Naive B cell (primary cell): Measurements from ENCODE around the gene RHOBTB3. TPM values are rescaled to one million over a fixed set of nuclear protein-coding genes. Genes with fewer than 3 reads are reported as not detected.
"Not testable (repeated sequence)": the region's sequence is repeated elsewhere in the genome, so short reads cannot be mapped to it uniquely, and the experiment has no call there.

ENCODE experiments used
- ATAC-seq, 2 donors: fragments of 150-1000 bp; cut with Tn5 transposase; 2 replicates each; pipeline ENCODE4 v1.10.0; 2021; ENCODE audit warnings: low read depth in 2 of 2, mild to moderate bottlenecking in 2 of 2, moderate library complexity in 2 of 2
- DNase-seq: peaks from one replicate; pipeline ENCODE4 v3.0.0; 2022
- H3K27ac Mint-ChIP-seq, 6 donors: one replicate each; pipeline ENCODE4 v1.8.0; 2020 to 2022; ENCODE audit warnings: mild to moderate bottlenecking in 6 of 6, mixed read lengths in 6 of 6, moderate library complexity in 5 of 6, inconsistent platforms in 2 of 6
- H3K27me3 Mint-ChIP-seq, 3 donors: one replicate each; pipeline ENCODE4 v1.8.0; 2021 to 2022; ENCODE audit warnings: mixed read lengths in 3 of 3, mild to moderate bottlenecking in 1 of 3
- H3K36me3 Mint-ChIP-seq, 2 donors: one replicate each; pipeline ENCODE4 v1.8.0; 2020 to 2022; ENCODE audit warnings: mixed read lengths in 2 of 2, inconsistent platforms in 1 of 2, mild to moderate bottlenecking in 1 of 2
- H3K4me1 Mint-ChIP-seq, 3 donors: one replicate each; pipeline ENCODE4 v1.8.0; 2020 to 2022; ENCODE audit warnings: mixed read lengths in 3 of 3, inconsistent platforms in 1 of 3, mild to moderate bottlenecking in 1 of 3, moderate library complexity in 1 of 3
- H3K4me3 Mint-ChIP-seq, 8 donors: one replicate each; pipeline ENCODE4 v1.8.0; 2020 to 2022; ENCODE audit warnings: mild to moderate bottlenecking in 8 of 8, mixed read lengths in 8 of 8, moderate library complexity in 8 of 8, inconsistent platforms in 2 of 8
- H3K9me3 Mint-ChIP-seq, 7 donors: one replicate each; pipeline ENCODE4 v1.8.0; 2020 to 2022; ENCODE audit warnings: mixed read lengths in 7 of 7, mild to moderate bottlenecking in 5 of 7, inconsistent platforms in 2 of 7, moderate library complexity in 1 of 7
- polyA plus RNA-seq, 6 donors: library from polyadenylated mRNA; unstranded; fragments of 300-500 nt; fragmentation: Illumina TruSeq; gene quantifications; one replicate each; pipeline ENCODE4 v1.2.3, GENCODE V29; 2021; ENCODE audit warnings: low read depth in 6 of 6

RHOBTB3 gene
- polyA plus RNA-seq, 6 donors from 2014 or later, result 1.5 to 2.1 (median 1.7) TPM; not detected in 3

DNA sequence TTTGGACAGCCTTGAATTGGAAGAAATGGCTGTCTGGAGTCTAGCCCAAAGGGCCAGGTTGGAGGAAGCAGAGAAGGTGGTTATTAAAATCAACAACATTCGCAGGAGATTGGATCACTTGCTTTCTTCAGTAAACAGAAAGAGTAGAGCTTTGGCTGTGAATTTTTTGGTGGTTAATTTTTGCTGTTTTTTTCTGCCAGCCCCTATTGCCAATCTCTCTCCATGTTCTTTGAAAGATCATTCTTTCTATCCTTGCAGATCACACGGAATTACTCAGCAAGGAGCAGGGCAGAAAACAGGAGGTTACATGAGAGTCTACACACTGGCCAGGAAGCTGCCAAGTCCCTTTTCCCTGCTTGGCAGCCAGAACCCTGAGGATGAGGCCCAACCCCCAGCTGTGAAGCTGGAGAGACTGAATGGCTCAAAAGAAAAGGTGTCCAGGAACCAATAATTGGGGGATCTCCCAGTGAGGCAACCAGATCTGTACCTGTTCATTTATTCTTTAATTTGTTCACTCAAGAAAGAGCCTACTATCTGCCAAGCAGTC is 78.4 kb downstream of the RHOBTB3 start:
- no peak for ATAC-seq
- H3K36me3 Mint-ChIP-seq, result peaks cover 5 to 27% of the 10 kb centered on the region in 2 donors

DNA sequence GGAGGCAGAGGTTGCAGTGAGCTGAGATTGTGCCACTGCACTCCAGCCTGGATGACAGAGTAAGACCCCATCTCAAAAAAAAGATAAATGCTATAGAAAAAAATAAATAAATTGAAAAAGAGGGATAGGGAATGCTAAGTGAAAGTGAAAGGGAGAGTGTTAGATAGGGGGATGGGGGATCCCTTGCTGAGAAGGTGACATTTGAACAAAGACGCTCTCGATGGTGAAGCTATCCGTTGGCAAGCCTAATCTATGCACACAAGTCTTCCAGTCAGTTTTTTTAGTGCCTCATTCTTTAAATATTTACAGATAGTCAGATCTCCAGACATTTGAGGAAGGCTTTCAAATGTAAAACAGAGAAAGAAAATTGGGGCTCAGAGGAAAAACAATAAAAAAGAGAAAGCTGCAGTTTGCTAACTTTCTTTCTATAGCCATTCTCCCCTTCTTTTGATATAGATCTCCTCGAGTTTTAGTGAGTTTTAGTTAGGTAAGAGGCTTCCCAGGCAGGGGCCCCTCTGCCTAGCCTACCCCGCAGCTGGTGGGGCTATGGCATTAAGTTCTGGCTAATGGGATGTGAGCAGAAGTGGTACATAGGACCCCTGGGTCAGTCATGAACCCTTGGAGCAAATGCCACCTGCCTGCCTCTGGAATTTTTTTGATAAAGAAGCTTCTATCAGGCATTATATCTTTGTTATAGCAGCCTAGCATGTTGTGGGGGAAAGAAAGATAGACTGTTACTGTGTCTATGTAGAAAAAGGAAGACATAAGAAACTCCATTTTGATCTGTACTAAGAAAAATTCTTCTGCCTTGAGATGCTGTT is 79.4 kb downstream of the RHOBTB3 start:
- no peak for DNase-seq
- Mint-ChIP-seq H3K27me3 (no peaks in the 10 kb centered on the region), H3K4me3 (peak overlapping the region in 7 of 8 donors; percentile 36 to 83 (median 69)), H3K4me1 (peaks cover 45 to 53% (median 52%) of the 10 kb centered on the region in 3 donors), H3K36me3 (peaks cover 7 to 19% of the 10 kb centered on the region in 2 donors), H3K9me3 (no peaks in the 10 kb centered on the region), H3K27ac (peak overlapping the region; percentile 91 to 94 (median 93))
- no peak for ATAC-seq

More for the DNA sequence above, 78.4 kb downstream of the RHOBTB3 start:
- no peaks in the 10 kb centered on the region for H3K27me3 Mint-ChIP-seq
- H3K4me1 Mint-ChIP-seq, result peaks cover 45 to 50% (median 49%) of the 10 kb centered on the region in 3 donors
- peak overlapping the region in 5 of 8 donors; percentile 61 to 83 (median 75) for H3K4me3 Mint-ChIP-seq
- no peak for DNase-seq
- no peaks in the 10 kb centered on the region for H3K9me3 Mint-ChIP-seq
- H3K27ac Mint-ChIP-seq, result peak overlapping the region; percentile 84 to 96 (median 94)

DNA sequence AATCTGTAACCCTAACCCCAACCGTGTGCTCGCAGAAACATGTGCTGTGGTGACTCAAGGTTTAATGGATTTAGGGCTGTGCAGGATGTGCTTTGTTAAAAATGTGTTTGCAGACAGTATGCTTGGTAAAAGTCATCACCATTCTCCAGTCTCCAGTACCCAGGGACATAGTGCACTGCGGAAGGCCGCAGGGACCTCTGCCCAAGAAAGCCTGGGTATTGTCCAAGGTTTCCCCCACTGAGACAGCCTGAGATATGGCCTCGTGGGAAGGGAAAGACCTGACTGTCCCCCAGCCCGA is 79.9 kb downstream of the RHOBTB3 start:
- H3K27ac Mint-ChIP-seq, result peak overlapping the region in 4 of 6 donors; percentile 60 to 93 (median 80)
- H3K36me3 Mint-ChIP-seq, result peaks cover 13 to 23% of the 10 kb centered on the region in 2 donors
- not testable (repeated sequence) for H3K4me3 Mint-ChIP-seq, ATAC-seq, H3K27me3 Mint-ChIP-seq, H3K9me3 Mint-ChIP-seq, DNase-seq
- peaks cover 51 to 58% (median 55%) of the 10 kb centered on the region in 3 donors for H3K4me1 Mint-ChIP-seq

DNA sequence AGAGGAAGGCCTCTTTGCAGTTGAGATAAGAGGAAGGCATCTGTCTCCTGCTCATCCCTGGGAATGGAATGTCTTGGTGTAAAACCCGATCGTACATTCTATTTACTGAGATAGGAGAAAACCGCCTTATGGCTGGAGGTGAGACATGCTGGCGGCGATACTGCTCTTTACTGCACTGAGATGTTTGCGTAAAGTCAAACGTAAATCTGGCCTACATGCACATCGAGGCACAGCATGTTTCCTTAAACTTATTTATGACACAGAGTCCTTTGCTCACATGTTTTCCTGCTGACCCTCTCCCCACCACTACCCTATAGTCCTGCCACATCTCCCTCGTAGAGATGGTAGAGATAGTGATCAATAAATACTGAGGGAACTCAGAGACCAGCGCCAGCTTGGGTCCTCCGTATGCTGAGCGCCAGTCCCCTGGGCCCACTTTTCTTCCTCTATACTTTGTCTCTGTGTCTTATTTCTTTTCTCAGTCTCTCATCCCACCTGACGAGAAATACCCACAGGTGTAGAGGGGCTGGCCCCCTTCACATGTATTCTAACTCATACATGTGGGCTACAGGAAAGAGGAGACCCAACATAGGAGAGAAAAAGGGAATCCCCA is 80.4 kb downstream of the RHOBTB3 start:
- H3K27me3 Mint-ChIP-seq, H3K9me3 Mint-ChIP-seq, DNase-seq, ATAC-seq: not testable (repeated sequence)
- Mint-ChIP-seq H3K4me3 (peak overlapping the region in 1 of 8 donors; percentile 69), H3K36me3 (peaks cover 18 to 27% of the 10 kb centered on the region in 2 donors), H3K27ac (peak overlapping the region; percentile 60 to 95 (median 82)), H3K4me1 (peaks cover 55 to 63% (median 60%) of the 10 kb centered on the region in 3 donors)

DNA sequence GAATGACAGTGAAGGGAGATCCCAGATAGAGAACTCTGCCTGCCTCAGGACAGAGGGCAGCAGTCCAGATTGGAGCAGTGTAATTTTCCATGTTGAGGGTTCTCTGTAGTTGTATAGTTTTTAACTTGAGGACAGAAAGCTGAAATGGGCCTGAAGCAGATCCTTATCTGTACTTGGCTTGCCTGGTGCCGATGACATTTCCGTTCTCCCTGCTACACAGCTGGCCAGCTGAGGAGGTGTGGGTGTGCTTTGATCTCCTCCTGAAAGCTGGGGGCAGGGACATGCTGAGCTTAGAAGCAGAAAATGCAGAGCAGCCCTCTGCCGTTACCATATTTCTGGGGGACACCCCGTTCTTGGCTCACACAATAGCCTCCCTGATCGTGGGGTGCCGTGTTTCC is 80.9 kb downstream of the RHOBTB3 start:
- ATAC-seq (no peak), DNase-seq (no peak)
- peaks cover 18 to 27% of the 10 kb centered on the region in 2 donors for H3K36me3 Mint-ChIP-seq
- peak overlapping the region in 4 of 6 donors; percentile 17 to 95 (median 82) for H3K27ac Mint-ChIP-seq
- H3K4me1 Mint-ChIP-seq, result peaks cover 57 to 68% (median 62%) of the 10 kb centered on the region in 3 donors
- peak overlapping the region in 1 of 8 donors; percentile 21 for H3K4me3 Mint-ChIP-seq
- no peaks in the 10 kb centered on the region for H3K27me3 Mint-ChIP-seq
- H3K9me3 Mint-ChIP-seq, result no peaks in the 10 kb centered on the region

DNA sequence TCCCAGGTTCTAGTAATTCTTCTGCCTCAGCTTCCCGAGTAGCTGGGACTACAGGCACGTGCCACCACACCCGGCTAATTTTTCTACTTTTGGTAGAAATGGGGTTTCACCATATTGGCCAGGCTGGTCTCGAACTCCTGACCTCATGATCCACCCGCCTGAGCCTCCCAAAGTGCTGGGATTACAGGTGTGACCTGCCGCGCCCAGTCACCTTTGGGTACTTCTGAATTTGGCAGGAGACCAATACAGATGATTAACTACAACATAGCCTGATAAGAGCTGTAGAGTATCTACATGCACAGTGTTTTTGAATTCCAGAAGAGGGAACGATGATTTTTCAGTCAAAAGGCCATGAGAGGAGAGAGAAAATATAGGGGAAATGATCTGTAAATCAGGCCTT is 81.9 kb downstream of the RHOBTB3 start:
- not testable (repeated sequence) for H3K4me3 Mint-ChIP-seq, ATAC-seq, H3K9me3 Mint-ChIP-seq, DNase-seq, H3K27me3 Mint-ChIP-seq
- peaks cover 18 to 27% of the 10 kb centered on the region in 2 donors for H3K36me3 Mint-ChIP-seq
- H3K4me1 Mint-ChIP-seq, result peaks cover 55 to 71% (median 64%) of the 10 kb centered on the region in 3 donors
- peak overlapping the region in 3 of 6 donors; percentile 29 to 85 (median 75) for H3K27ac Mint-ChIP-seq

DNA sequence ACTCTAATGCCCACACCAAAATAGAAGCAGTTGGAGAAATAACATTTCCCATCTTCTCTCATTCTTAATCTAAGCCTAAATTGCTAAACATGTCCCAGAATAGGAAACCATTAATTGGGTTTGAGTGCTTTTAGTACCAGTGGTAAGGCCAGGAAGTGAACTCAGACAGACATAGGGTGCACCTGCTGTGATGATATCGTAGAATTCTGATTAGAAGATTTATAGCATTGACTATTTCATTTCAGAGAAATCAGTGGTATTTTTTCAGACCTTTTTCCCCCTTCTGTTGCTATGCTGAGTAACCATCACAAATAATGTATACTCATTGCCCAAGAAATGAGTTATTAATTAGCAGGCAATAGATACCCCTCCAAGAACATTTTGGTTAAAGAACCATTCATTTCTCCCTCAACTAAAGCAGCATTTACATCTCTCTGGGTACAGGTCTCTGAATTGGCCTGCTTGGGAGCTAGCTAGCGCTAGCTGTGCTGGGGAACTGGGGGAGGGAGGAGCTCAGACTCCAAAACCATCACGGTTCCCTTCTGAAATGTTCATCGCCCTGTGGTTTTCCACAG is 84.1 kb downstream of the RHOBTB3 start:
- Mint-ChIP-seq H3K4me1 (peaks cover 45 to 64% (median 60%) of the 10 kb centered on the region in 3 donors), H3K27me3 (no peaks in the 10 kb centered on the region), H3K27ac (no peak overlapping the region), H3K4me3 (no peak overlapping the region), H3K9me3 (no peaks in the 10 kb centered on the region), H3K36me3 (peaks cover 18 to 27% of the 10 kb centered on the region in 2 donors)
- DNase-seq (no peak), ATAC-seq (no peak)

DNA sequence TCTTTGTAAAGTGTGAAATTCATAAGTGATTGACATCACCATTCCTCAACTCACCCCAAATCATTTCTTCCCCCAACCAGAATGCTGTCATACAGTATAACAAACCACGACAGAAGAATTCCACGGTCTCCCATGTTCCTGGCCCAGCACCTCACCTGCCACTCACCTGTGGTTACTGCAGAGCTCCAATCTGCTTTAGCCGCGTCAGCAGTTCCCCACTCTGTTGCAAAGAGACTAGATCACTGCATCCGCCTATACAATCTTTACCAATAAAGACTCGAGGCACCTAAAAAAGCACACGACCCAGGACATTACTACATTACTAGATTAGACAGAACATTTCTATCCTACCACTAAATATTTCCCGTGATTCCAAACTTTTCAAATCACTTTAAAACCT is 85.2 kb downstream of the RHOBTB3 start:
- H3K4me1 Mint-ChIP-seq, result peaks cover 40 to 67% (median 58%) of the 10 kb centered on the region in 3 donors
- peak overlapping the region in 4 of 6 donors; percentile 50 to 86 (median 80) for H3K27ac Mint-ChIP-seq
- peaks cover 18 to 27% of the 10 kb centered on the region in 2 donors for H3K36me3 Mint-ChIP-seq
- ATAC-seq (no peak), DNase-seq (no peak)
- H3K9me3 Mint-ChIP-seq, result no peaks in the 10 kb centered on the region
- peak overlapping the region in 4 of 8 donors; percentile 16 to 96 (median 30) for H3K4me3 Mint-ChIP-seq
- H3K27me3 Mint-ChIP-seq, result no peaks in the 10 kb centered on the region

DNA sequence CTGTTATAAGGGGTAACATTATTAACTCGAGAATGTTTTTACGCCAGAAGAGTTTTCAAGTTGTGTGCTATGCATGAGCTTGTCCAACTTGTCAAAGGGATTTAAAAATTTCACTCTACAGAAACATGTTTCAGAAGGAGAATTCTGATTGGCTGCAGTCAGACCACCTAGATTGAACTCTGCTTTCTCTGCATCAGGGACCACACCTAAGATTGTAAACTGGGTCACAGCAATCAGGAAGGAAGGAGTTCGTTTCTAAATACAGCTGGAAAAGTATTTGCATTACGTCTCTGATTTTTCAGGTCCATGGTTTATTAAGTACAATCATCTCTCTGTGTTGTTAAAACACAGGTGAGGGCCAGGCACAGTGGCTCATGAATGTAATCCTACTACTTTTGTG is 85.6 kb downstream of the RHOBTB3 start:
- H3K4me3 Mint-ChIP-seq, result peak overlapping the region in 6 of 8 donors; percentile 6 to 96 (median 50)
- H3K27ac Mint-ChIP-seq, result peak overlapping the region in 3 of 6 donors; percentile 14 to 86 (median 47)
- ATAC-seq (no peak), DNase-seq (no peak)
- H3K9me3 Mint-ChIP-seq, result no peaks in the 10 kb centered on the region
- peaks cover 41 to 68% (median 58%) of the 10 kb centered on the region in 3 donors for H3K4me1 Mint-ChIP-seq
- H3K27me3 Mint-ChIP-seq, result no peaks in the 10 kb centered on the region
- H3K36me3 Mint-ChIP-seq, result peaks cover 18 to 27% of the 10 kb centered on the region in 2 donors

DNA sequence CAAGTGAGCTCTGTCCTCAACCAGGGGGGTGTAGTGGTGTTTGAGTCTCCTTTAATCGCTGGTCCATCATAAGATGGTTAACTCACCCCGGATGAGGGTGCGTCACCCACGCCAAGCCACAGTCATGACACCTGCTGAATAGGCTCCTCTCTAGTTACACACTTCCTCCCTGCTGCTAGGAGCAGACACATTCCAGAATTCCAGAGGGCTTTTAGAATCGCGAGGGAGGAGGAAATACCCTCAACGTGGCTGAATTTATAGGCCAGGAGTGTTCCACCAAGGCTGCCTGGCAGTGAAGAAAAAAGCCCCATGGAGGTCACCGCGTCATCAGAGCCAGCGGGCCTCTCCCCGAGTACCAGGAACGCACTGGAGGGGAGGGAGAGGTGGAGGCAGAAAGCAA is 86.3 kb downstream of the RHOBTB3 start:
- no peaks in the 10 kb centered on the region for H3K27me3 Mint-ChIP-seq
- ATAC-seq (no peak), DNase-seq (no peak)
- peaks cover 39 to 67% (median 59%) of the 10 kb centered on the region in 3 donors for H3K4me1 Mint-ChIP-seq
- H3K36me3 Mint-ChIP-seq, result peaks cover 18 to 21% of the 10 kb centered on the region in 2 donors
- H3K4me3 Mint-ChIP-seq, result peak overlapping the region; percentile 76 to 96 (median 88)
- H3K27ac Mint-ChIP-seq, result peak overlapping the region in 5 of 6 donors; percentile 14 to 96 (median 88)
- no peaks in the 10 kb centered on the region for H3K9me3 Mint-ChIP-seq

DNA sequence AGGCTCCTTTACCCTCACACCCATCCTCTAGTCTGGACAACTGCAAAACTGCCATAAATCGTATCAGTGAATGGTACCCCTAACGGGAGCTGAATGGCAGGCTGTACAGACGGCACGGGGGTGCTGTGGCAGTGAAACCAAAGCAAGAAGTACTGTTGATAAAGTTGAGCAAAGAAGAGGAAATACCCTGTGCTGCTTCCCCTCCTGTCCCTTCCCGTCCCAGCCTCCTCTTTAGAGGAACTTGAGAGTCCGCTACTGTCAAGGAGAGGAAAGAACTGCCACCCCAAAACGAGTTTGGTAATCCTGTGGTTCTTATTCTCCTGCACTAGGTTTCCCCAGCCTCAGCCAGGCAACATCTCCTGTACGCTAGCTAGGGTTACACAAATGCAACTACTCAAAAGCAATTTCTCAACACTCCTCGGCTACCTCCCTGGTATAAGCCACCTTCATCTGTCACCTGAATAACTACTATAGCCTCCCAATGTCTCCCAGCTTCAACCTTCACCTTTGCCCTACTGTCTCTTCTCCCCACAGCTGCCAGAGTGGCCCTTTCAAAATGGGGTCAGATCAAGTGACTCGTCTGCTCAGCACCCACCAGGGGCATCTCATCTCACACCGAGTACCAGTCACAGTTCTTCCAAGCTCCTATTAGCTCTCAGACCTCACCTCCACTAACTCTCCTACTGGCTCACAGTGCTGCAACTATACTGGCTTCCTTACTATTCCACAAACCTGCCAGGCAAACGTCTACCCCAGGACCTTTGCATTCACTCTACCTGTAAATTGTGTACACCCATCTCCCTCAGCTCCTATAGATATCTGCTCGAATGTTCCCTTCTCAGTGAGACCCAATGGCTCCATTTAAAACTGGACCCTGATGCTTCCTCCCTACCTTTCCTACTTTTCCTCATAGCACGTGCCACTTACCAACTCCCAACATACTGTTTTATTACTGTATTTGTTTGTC is 87.3 kb downstream of the RHOBTB3 start:
- peaks cover 16 to 18% of the 10 kb centered on the region in 2 donors for H3K36me3 Mint-ChIP-seq
- ATAC-seq, result peak; percentile 70 to 71
- H3K27ac Mint-ChIP-seq, result peak overlapping the region; percentile 14 to 96 (median 90)

More for the DNA sequence above, 87.3 kb downstream of the RHOBTB3 start:
- Mint-ChIP-seq H3K4me3 (peak overlapping the region; percentile 76 to 96 (median 88)), H3K9me3 (no peaks in the 10 kb centered on the region), H3K27me3 (no peaks in the 10 kb centered on the region), H3K4me1 (peaks cover 47 to 75% (median 68%) of the 10 kb centered on the region in 3 donors)
- DNase-seq, result peak; percentile 62
